ENCODE measurements around the gene RSAD1. TPM values are rescaled to one million over a fixed set of nuclear protein-coding genes. Genes with fewer than 3 reads are reported as not detected.

RSAD1 gene
- total and polyA plus RNA-seq, 4 donors: 10.8 to 22.7 (median 18.6) TPM

DNA sequence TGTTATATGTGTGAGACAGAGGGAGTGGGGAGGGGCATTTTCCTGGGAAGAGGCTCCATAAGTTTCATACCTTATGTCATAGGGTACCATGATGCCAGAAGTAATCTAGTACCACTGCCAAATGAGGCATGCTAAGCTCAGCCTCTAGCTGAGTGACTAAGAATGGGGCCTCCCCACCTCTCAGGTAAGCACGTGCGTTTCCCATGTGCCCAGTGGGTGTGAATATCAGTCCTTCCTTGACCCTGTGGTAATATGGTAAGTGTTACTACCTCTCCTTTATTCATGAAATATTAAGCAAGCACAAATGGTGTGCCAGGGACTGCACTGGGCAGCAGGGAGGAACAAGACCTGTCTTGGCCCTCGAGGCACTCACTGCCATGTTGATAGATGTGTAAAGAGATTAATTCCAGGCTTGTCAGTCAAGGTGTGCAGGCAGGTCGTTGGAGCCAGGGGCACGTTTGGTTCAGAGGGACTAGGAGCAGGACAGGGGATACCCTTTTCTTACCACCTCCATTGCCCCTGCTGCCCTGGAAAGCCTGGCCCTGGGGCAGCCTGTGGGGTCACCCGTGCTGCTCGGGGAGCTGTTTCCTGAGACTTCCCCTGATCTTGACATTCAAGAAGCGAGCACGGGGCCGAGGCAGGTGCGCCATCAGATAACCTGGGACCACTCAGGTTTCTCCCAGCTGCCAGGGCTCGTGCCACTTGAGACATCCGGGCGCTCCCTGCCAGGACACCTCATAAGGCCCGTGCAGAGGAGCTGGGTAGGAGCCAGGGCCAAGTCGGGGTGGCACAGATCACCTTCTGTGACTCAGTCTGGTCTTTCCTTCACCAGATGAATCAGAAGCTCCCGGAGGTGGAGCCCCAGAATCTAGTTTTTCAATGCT is 8.8 kb downstream of the RSAD1 start:
- DNase-seq (ENCODE audit: low spot score): no peak
- no peak for TF ChIP-seq JUND (IDR thresholded peaks at IDR 0.05)
- TF ChIP-seq GABPA (IDR thresholded peaks at IDR 0.05 in 1 of 2, conservative IDR thresholded peaks at IDR 0.05 in 1 of 2): no peak
- no peak for TF ChIP-seq CTCF (IDR thresholded peaks at IDR 0.05; ENCODE audit: low read depth, low read length, missing input control)
- Histone ChIP-seq H3K27ac (ENCODE audit: low read depth in 1 of 2, low read length in 2 of 2) (no peak overlapping the region), H3K4me3 (ENCODE audit: low read depth in 1 of 3, low read length in 3 of 3) (no peak overlapping the region), H3K9ac (ENCODE audit: low read depth in 1 of 2, low read length in 2 of 2) (no peak overlapping the region), H3K4me1 (ENCODE audit: control insufficient read depth in 4 of 4, insufficient read depth in 4 of 4, low read length in 3 of 4) (peaks cover 0 to 4% (median 3%) of the 10 kb centered on the region in 4 donors), H3K27me3 (ENCODE audit: control insufficient read depth in 4 of 4, insufficient read depth in 4 of 4, low read length in 3 of 4) (no peaks in the 10 kb centered on the region), H3K36me3 (ENCODE audit: control insufficient read depth in 4 of 4, insufficient read depth in 3 of 4, low read depth in 1 of 4, low read length in 3 of 4) (peaks cover 13 to 24% (median 20%) of the 10 kb centered on the region in 4 donors), H3K9me3 (ENCODE audit: control insufficient read depth in 4 of 4, low read length in 3 of 4) (no peaks in the 10 kb centered on the region)
- 91% methylated on average over 17 of the region's 17 CpGs for WGBS

DNA sequence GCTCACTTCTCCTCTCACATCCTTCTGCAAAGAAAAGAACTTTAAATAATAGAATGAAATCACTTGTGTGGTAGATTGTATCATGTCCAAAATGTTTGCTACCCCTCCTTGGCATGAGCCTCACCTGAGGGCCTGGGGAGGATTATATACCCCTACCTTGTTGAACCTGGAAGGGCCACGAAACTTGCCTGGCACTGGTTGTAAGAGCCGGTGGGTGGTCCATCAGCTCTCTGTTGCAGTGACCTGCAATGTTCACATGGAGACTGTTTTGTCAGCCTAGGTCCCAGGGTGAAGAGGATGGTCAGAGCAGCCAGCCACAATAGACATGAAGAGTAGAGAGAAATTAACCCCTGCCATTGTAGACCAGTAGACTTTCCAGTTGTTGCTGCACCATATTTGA is 10.2 kb downstream of the RSAD1 start:
- TF ChIP-seq MAX (IDR thresholded peaks at IDR 0.05) (no peak), RXRA (IDR thresholded peaks at IDR 0.05) (no peak), YY1 (IDR thresholded peaks at IDR 0.05) (no peak), ZBTB33 (IDR thresholded peaks at IDR 0.05) (no peak), SP1 (IDR thresholded peaks at IDR 0.05) (no peak), RAD21 (IDR thresholded peaks at IDR 0.05) (no peak), TAF1 (conservative IDR thresholded peaks at IDR 0.05) (no peak), EGR1 (IDR thresholded peaks at IDR 0.05; ENCODE audit: low read depth in 2 of 2) (no peak), GABPA (IDR thresholded peaks at IDR 0.05 in 1 of 2, conservative IDR thresholded peaks at IDR 0.05 in 1 of 2) (no peak)
- Histone ChIP-seq H3K27ac (ENCODE audit: low read depth in 1 of 2, low read length in 2 of 2) (no peak overlapping the region), H3K4me3 (ENCODE audit: low read depth in 1 of 3, low read length in 3 of 3) (no peak overlapping the region), H3K9ac (ENCODE audit: low read depth in 1 of 2, low read length in 2 of 2) (no peak overlapping the region), H3K4me1 (ENCODE audit: control insufficient read depth in 4 of 4, insufficient read depth in 4 of 4, low read length in 3 of 4) (no peaks in the 10 kb centered on the region), H3K27me3 (ENCODE audit: control insufficient read depth in 4 of 4, insufficient read depth in 4 of 4, low read length in 3 of 4) (no peaks in the 10 kb centered on the region), H3K9me3 (ENCODE audit: control insufficient read depth in 4 of 4, low read length in 3 of 4) (no peaks in the 10 kb centered on the region), H3K36me3 (ENCODE audit: control insufficient read depth in 4 of 4, insufficient read depth in 3 of 4, low read depth in 1 of 4, low read length in 3 of 4) (peaks cover 12 to 21% (median 17%) of the 10 kb centered on the region in 4 donors)
- DNase-seq (ENCODE audit: low spot score): no peak
- 91% methylated on average over 2 of the region's 2 CpGs for whole genome bisulfite sequencing

GRCh38 chr17:50491505-50491904 is 12.8 kb downstream of the RSAD1 start:
- H3K27me3 ChIP-seq (ENCODE audit: control insufficient read depth in 4 of 4, insufficient read depth in 4 of 4, low read length in 3 of 4): no peaks in the 10 kb centered on the region

More at GRCh38 chr17:50491505-50491904, 12.8 kb downstream of the RSAD1 start:
- no peak for DNase-seq (ENCODE audit: low spot score)
- Histone ChIP-seq H3K36me3 (ENCODE audit: control insufficient read depth in 4 of 4, insufficient read depth in 3 of 4, low read depth in 1 of 4, low read length in 3 of 4) (peaks cover 0 to 5% (median under 1%) of the 10 kb centered on the region in 4 donors), H3K9me3 (ENCODE audit: control insufficient read depth in 4 of 4, low read length in 3 of 4) (no peaks in the 10 kb centered on the region), H3K4me3 (ENCODE audit: low read depth in 1 of 3, low read length in 3 of 3) (no peak overlapping the region), H3K9ac (ENCODE audit: low read depth in 1 of 2, low read length in 2 of 2) (no peak overlapping the region), H3K4me1 (ENCODE audit: control insufficient read depth in 4 of 4, insufficient read depth in 4 of 4, low read length in 3 of 4) (no peaks in the 10 kb centered on the region), H3K27ac (ENCODE audit: low read depth in 1 of 2, low read length in 2 of 2) (no peak overlapping the region)
- TF ChIP-seq FOXA2 (IDR thresholded peaks at IDR 0.05) (no peak), YY1 (IDR thresholded peaks at IDR 0.05) (no peak), MAX (IDR thresholded peaks at IDR 0.05) (no peak), TAF1 (conservative IDR thresholded peaks at IDR 0.05) (no peak), GABPA (IDR thresholded peaks at IDR 0.05 in 1 of 2, conservative IDR thresholded peaks at IDR 0.05 in 1 of 2) (no peak), NR2F2 (IDR thresholded peaks at IDR 0.05) (no peak), ATF3 (IDR thresholded peaks at IDR 0.05) (no peak), ZBTB33 (IDR thresholded peaks at IDR 0.05) (no peak), HNF4G (IDR thresholded peaks at IDR 0.05) (no peak)
- WGBS: 78% methylated on average over 1 of the region's 1 CpG

Data from liver (tissue), 9 donors.